Measurements from ENCODE around the gene RGL2.

The RGL2 gene

DNA sequence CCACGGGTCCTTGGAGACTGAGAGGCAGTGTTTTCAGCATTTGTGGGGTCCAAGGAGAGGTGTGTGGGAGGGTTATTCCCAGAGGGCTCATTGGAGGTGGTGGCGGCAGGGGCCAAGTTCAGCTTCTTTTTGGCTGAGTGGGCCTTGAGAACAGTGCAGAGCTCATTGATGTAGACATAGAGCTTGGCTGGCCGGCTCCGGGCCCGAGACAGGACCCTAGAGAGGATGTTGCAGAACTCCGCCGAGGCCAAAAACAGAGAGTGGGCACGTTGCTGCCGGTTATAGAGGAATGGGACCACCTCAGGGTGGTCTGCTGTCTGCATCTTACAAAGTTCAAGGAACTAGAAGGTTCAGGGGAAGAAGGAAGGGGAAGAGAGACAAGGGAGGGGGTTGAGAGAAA lies 22.5 kb upstream of the RGL2 start:
- DNase-seq (ENCODE audit: low read depth), result no peak
- TF ChIP-seq CTCF (IDR thresholded peaks at IDR 0.05; ENCODE audit: insufficient read depth, low read depth, low read length, missing control alignments), result no peak
- H3K4me3 ChIP-seq (ENCODE audit: low read depth, low read length), result peak overlapping the region; percentile 65

GRCh38 chr6:33320315-33321181 lies 21.8 kb upstream of the RGL2 start:
- no peak for DNase-seq (ENCODE audit: low read depth)
- no peak overlapping the region for H3K4me3 ChIP-seq (ENCODE audit: low read depth, low read length)
- no peak for TF ChIP-seq CTCF (IDR thresholded peaks at IDR 0.05; ENCODE audit: insufficient read depth, low read depth, low read length, missing control alignments)

- H3K4me3 ChIP-seq (ENCODE audit: low read depth, low read length), result no peak overlapping the region
- DNase-seq (ENCODE audit: low read depth), result no peak
- TF ChIP-seq CTCF (IDR thresholded peaks at IDR 0.05; ENCODE audit: insufficient read depth, low read depth, low read length, missing control alignments), result no peak
Observed at GRCh38 chr6:33319939-33320314, 21.2 kb upstream of the RGL2 start.

DNA sequence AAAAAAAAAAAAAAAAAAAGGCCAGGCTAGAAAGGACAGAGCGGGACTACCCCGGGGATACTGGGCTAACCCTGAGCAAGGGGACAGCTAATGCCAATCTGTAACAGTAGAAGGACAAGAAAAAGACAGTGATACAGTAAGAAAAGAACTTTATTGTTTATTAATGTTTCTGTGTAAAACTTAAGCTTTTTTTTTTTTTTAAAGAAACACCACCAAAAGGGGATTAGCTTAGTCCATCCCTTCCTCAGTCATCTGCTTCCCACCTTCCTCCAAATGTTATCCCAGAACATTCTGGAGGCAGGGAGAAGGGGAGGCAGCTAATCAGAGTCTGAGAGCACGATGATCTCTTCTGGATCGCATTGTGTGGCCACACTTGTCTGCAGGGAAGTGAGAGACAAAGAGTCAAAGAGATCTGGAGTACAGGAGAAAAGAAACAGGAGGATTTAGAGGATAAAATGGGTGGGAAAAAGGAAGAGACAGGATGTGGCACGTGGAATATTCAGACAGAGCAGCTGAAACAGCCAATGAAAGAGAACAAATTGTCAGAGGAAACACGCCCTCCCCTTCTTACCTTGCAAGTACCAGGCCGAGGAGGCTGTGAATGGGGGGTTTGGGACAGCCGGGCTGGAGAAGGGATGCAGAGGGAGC lies 19.8 kb upstream of the RGL2 start:
- no peak for TF ChIP-seq CTCF (IDR thresholded peaks at IDR 0.05; ENCODE audit: insufficient read depth, low read depth, low read length, missing control alignments)
- DNase-seq (ENCODE audit: low read depth), result no peak
- peak overlapping the region; percentile 70 for H3K4me3 ChIP-seq (ENCODE audit: low read depth, low read length)

GRCh38 chr6:33317669-33318425 lies 19.1 kb upstream of the RGL2 start, which contains the start of gene ZBTB22:
ZBTB22 (minus strand) TSS chr6:33317744; CDS start chr6:33316916, 828 bp downstream.
- peak; percentile 99 for DNase-seq (ENCODE audit: low read depth)
- no peak for TF ChIP-seq CTCF (IDR thresholded peaks at IDR 0.05; ENCODE audit: insufficient read depth, low read depth, low read length, missing control alignments)
- H3K4me3 ChIP-seq (ENCODE audit: low read depth, low read length), result peak within 1 kb of the TSS; percentile 70

- no peak for DNase-seq (ENCODE audit: low read depth)
- H3K4me3 ChIP-seq (ENCODE audit: low read depth, low read length), result peak overlapping the region; percentile 70
- TF ChIP-seq CTCF (IDR thresholded peaks at IDR 0.05; ENCODE audit: insufficient read depth, low read depth, low read length, missing control alignments), result no peak
Observed at GRCh38 chr6:33317419-33317668, 18.6 kb upstream of the RGL2 start.

Data from GM12865 (cell line).